Brain microvascular endothelial cell (primary cell): ENCODE measurements around the gene CCNJ.

Experiments used
- DNase-seq: peaks from one replicate; pipeline ENCODE4 v3.0.0-alpha.2; 2020
- H3K27ac ChIP-seq: fragments of 250-450 bp; sonication (Bioruptor Pico); 2 replicates; pipeline ENCODE4 v1.5.1; 2020; ENCODE audit warnings: mild to moderate bottlenecking, moderate library complexity
- H3K27me3 ChIP-seq: fragments of 250-450 bp; sonication (Bioruptor Pico); replicated peaks from 2 replicates; pipeline ENCODE4 v1.5.1; 2020; ENCODE audit warnings: mild to moderate bottlenecking
- H3K36me3 ChIP-seq: fragments of 250-450 bp; sonication (Bioruptor Pico); replicated peaks from 2 replicates; pipeline ENCODE4 v1.5.1; 2020; ENCODE audit warnings: mild to moderate bottlenecking
- H3K4me3 ChIP-seq: 2 replicates; pipeline ENCODE4 v1.5.1; 2011; ENCODE audit warnings: low read depth, mild to moderate bottlenecking, control low read depth, low read length, moderate library complexity
- CTCF ChIP-seq: IDR thresholded peaks from 2 replicates; pipeline ENCODE4 v1.5.1; 2011; ENCODE audit warnings: low read depth, mild to moderate bottlenecking, moderate library complexity, low read length, control low read depth, inconsistent platforms; ENCODE audit errors: missing control alignments
- in situ Hi-C: cut with HindIII; loops from 2 replicates; pipeline ENCODE4 v1.10.0; 2017; ENCODE audit warnings: low sequenced_read_pairs, low pct_ligation_motif_present

Gene CCNJ

GRCh38 chr10:96072674-96073073 lies 29.3 kb downstream of the CCNJ start:
- DNase-seq, result peak; percentile 33
- no peak overlapping the region for H3K4me3 ChIP-seq
- no peak for TF ChIP-seq CTCF
- H3K27ac ChIP-seq, result no peak overlapping the region
- in situ Hi-C loops, result no loop called here
- H3K27me3 ChIP-seq, result no peaks in the 10 kb centered on the region
- no peaks in the 10 kb centered on the region for H3K36me3 ChIP-seq

GRCh38 chr10:96073722-96074121 lies 30.3 kb downstream of the CCNJ start:
- no peak for TF ChIP-seq CTCF
- in situ Hi-C loops, result no loop called here
- H3K27me3 ChIP-seq, result no peaks in the 10 kb centered on the region
- DNase-seq, result peak; percentile 93
- H3K36me3 ChIP-seq, result no peaks in the 10 kb centered on the region
- H3K27ac ChIP-seq, result peak overlapping the region; percentile 61
- no peak overlapping the region for H3K4me3 ChIP-seq

- H3K4me3 ChIP-seq, result no peak overlapping the region
- no peak for DNase-seq
- H3K27ac ChIP-seq, result no peak overlapping the region
- in situ Hi-C loops, result no loop called here
- no peak for TF ChIP-seq CTCF
- no peaks in the 10 kb centered on the region for H3K27me3 ChIP-seq
- no peaks in the 10 kb centered on the region for H3K36me3 ChIP-seq
Observed at GRCh38 chr10:96074776-96075175, 31.4 kb downstream of the CCNJ start.

- H3K4me3 ChIP-seq, result no peak overlapping the region
- no peak overlapping the region for H3K27ac ChIP-seq
- no peaks in the 10 kb centered on the region for H3K36me3 ChIP-seq
- no peak for TF ChIP-seq CTCF
- in situ Hi-C loops, result no loop called here
- H3K27me3 ChIP-seq, result no peaks in the 10 kb centered on the region
- DNase-seq, result no peak
Observed at GRCh38 chr10:96075977-96076376, 32.6 kb downstream of the CCNJ start.

GRCh38 chr10:96077156-96077555 lies 33.8 kb downstream of the CCNJ start:
- H3K4me3 ChIP-seq, result no peak overlapping the region
- H3K27ac ChIP-seq, result no peak overlapping the region
- in situ Hi-C loops, result no loop called here
- no peaks in the 10 kb centered on the region for H3K27me3 ChIP-seq
- no peaks in the 10 kb centered on the region for H3K36me3 ChIP-seq
- TF ChIP-seq CTCF, result no peak
- DNase-seq, result no peak

- DNase-seq, result no peak
- Histone ChIP-seq H3K27ac (no peak overlapping the region), H3K4me3 (no peak overlapping the region), H3K27me3 (no peaks in the 10 kb centered on the region), H3K36me3 (no peaks in the 10 kb centered on the region)
- TF ChIP-seq CTCF, result no peak
- in situ Hi-C loops, result no loop called here
Observed at GRCh38 chr10:96082153-96082552, 38.8 kb downstream of the CCNJ start.
